SK-N-SH treated with all-trans-retinoic acid at 6 μM for 48 hours (cell line): ENCODE results near the gene PHKG1.

ENCODE experiments used
- ESRRG ChIP-seq: fragments of 250-450 bp; sonication (Bioruptor Pico); IDR thresholded peaks from 2 replicates; pipeline ENCODE4 v1.6.1; 2021; ENCODE audit warnings: mild to moderate bottlenecking
- GLIS3 ChIP-seq: fragments of 250-450 bp; sonication (Bioruptor Pico); IDR thresholded peaks from 2 replicates; pipeline ENCODE4 v1.5.0; 2020; ENCODE audit warnings: mild to moderate bottlenecking, moderate library complexity
- RARB ChIP-seq: fragments of 250-450 bp; sonication (Bioruptor Pico); IDR thresholded peaks from 2 replicates; pipeline ENCODE4 v1.8.0; 2021; ENCODE audit warnings: mild to moderate bottlenecking, moderate library complexity
- SNAI2 ChIP-seq: fragments of 250-450 bp; sonication (Bioruptor Pico); IDR thresholded peaks from 2 replicates; pipeline ENCODE4 v1.5.0; 2020; ENCODE audit warnings: mild to moderate bottlenecking, moderate library complexity
- TOX ChIP-seq: fragments of 250-450 bp; sonication (Bioruptor Pico); IDR thresholded peaks from 2 replicates; pipeline ENCODE4 v1.8.0; 2021; ENCODE audit warnings: mild to moderate bottlenecking, moderate library complexity, borderline replicate concordance
- ZFP3 ChIP-seq: fragments of 250-450 bp; sonication (Bioruptor Pico); IDR thresholded peaks from 2 replicates; pipeline ENCODE4 v1.5.0; 2020; ENCODE audit warnings: mild to moderate bottlenecking, moderate library complexity
- ZFP30 ChIP-seq: fragments of 450-650 bp; formaldehyde crosslinking; IDR thresholded peaks from 2 replicates; pipeline ENCODE4 v1.5.0; 2022; ENCODE audit warnings: mild to moderate bottlenecking, moderate library complexity
- ZNF8 ChIP-seq: fragments of 450-650 bp; formaldehyde crosslinking; IDR thresholded peaks from 2 replicates; pipeline ENCODE4 v1.5.0; 2020; ENCODE audit warnings: mild to moderate bottlenecking, moderate library complexity
- TF ChIP-seq, protein P1 (sequence below): fragments of 250-450 bp; sonication (Bioruptor Pico); IDR thresholded peaks from 2 replicates; pipeline ENCODE4 v1.5.1; 2020; ENCODE audit warnings: low read depth, mild to moderate bottlenecking, moderate library complexity
- TF ChIP-seq, protein P2 (sequence below): fragments of 250-450 bp; sonication (Bioruptor Pico); IDR thresholded peaks from 2 replicates; pipeline ENCODE4 v1.8.0; 2020; ENCODE audit warnings: mild to moderate bottlenecking, moderate library complexity, borderline replicate concordance

DNA sequence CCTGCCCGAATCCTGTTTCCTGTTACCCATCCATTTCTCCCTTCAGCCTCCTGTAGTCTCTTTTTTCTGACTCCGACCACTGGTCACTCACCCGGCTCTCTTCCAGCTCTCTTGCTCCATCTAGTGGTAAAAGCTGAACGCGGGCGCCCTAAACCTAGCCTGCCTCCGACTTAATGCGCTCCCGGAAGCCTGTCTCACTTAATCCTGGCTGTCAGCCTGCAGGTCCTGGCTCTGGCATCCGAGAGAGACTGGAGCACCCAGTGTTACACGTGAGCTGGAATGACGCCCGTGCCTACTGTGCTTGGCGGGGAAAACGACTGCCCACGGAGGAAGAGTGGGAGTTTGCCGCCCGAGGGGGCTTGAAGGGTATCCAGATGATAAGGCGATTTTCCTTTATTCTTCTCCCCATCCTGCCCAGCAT, 18.4 kb downstream of the PHKG1 start:
- TF ChIP-seq SNAI2 (CRISPR knock-in tag), result no peak
- no peak for TF ChIP-seq ZFP30 (CRISPR knock-in tag)
- TF ChIP-seq, protein P1, sequence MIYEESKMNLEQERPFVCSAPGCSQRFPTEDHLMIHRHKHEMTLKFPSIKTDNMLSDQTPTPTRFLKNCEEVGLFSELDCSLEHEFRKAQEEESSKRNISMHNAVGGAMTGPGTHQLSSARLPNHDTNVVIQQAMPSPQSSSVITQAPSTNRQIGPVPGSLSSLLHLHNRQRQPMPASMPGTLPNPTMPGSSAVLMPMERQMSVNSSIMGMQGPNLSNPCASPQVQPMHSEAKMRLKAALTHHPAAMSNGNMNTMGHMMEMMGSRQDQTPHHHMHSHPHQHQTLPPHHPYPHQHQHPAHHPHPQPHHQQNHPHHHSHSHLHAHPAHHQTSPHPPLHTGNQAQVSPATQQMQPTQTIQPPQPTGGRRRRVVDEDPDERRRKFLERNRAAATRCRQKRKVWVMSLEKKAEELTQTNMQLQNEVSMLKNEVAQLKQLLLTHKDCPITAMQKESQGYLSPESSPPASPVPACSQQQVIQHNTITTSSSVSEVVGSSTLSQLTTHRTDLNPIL (CRISPR knock-in tag), result no peak
- TF ChIP-seq RARB (CRISPR knock-in tag), result no peak
- TF ChIP-seq, protein P2, sequence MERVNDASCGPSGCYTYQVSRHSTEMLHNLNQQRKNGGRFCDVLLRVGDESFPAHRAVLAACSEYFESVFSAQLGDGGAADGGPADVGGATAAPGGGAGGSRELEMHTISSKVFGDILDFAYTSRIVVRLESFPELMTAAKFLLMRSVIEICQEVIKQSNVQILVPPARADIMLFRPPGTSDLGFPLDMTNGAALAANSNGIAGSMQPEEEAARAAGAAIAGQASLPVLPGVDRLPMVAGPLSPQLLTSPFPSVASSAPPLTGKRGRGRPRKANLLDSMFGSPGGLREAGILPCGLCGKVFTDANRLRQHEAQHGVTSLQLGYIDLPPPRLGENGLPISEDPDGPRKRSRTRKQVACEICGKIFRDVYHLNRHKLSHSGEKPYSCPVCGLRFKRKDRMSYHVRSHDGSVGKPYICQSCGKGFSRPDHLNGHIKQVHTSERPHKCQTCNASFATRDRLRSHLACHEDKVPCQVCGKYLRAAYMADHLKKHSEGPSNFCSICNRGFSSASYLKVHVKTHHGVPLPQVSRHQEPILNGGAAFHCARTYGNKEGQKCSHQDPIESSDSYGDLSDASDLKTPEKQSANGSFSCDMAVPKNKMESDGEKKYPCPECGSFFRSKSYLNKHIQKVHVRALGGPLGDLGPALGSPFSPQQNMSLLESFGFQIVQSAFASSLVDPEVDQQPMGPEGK, result no peak
- no peak for TF ChIP-seq ZFP3 (CRISPR knock-in tag)
- no peak for TF ChIP-seq ESRRG (CRISPR knock-in tag)
- no peak for TF ChIP-seq TOX
- no peak for TF ChIP-seq GLIS3 (CRISPR knock-in tag)
- TF ChIP-seq ZNF8, result no peak
